IPS-18a (cell line): ENCODE measurements around the gene FRY.

Source experiments
- H3K27ac ChIP-seq: one replicate; pipeline ENCODE4 v1.5.1; 2013; ENCODE audit warnings: low read length
- H3K27me3 ChIP-seq: one replicate; pipeline ENCODE4 v1.6.1; 2013; ENCODE audit warnings: mild to moderate bottlenecking, low read length; ENCODE audit not compliant: control insufficient read depth, insufficient read depth
- H3K36me3 ChIP-seq: one replicate; pipeline ENCODE4 v1.6.1; 2013; ENCODE audit warnings: low read depth, low read length; ENCODE audit not compliant: control insufficient read depth
- H3K4me1 ChIP-seq: one replicate; pipeline ENCODE4 v1.6.1; 2013; ENCODE audit warnings: low read depth, low read length; ENCODE audit not compliant: control insufficient read depth
- H3K4me3 ChIP-seq: one replicate; pipeline ENCODE4 v1.5.1; 2013; ENCODE audit warnings: low read length
- H3K9ac ChIP-seq: one replicate; pipeline ENCODE4 v1.6.1; 2013; ENCODE audit warnings: mild to moderate bottlenecking, low read length, moderate library complexity
- H3K9me3 ChIP-seq: one replicate; pipeline ENCODE4 v1.6.1; 2013; ENCODE audit warnings: low read depth, low read length; ENCODE audit not compliant: control insufficient read depth

The FRY gene

DNA sequence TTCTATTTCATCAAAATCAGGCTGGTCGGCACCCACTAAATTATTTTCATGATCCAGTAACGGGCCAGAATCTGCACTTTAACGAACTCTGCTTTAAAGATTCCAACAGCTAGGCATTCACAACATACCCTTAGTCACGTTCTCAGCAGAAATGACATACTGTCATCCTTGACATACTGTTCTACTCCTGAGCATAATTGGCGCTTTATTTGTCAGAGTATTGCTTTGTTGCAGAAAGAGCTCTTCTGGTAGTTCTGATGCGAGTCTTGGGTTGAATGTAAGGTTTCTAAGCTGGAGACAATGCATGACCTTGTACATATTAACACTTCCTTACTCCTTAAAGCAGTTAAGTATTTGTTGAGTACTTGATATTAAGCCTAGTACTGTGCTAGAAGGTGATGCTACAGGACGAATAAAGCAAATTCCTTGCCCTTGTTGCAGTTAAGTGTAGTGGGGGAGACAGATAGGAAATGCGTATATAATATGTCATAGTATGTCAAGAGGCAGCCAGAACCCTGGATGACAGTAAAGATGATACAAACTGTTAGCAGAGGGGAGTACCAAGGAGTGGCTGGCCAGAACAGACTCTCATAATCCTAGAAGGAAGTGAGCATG lies 32.2 kb downstream of the FRY start:
- H3K27ac ChIP-seq: no peak overlapping the region
- peaks cover 8% of the 10 kb centered on the region for H3K4me1 ChIP-seq
- no peaks in the 10 kb centered on the region for H3K9me3 ChIP-seq
- no peaks in the 10 kb centered on the region for H3K27me3 ChIP-seq
- no peak overlapping the region for H3K9ac ChIP-seq
- H3K36me3 ChIP-seq: no peaks in the 10 kb centered on the region
- no peak overlapping the region for H3K4me3 ChIP-seq

DNA sequence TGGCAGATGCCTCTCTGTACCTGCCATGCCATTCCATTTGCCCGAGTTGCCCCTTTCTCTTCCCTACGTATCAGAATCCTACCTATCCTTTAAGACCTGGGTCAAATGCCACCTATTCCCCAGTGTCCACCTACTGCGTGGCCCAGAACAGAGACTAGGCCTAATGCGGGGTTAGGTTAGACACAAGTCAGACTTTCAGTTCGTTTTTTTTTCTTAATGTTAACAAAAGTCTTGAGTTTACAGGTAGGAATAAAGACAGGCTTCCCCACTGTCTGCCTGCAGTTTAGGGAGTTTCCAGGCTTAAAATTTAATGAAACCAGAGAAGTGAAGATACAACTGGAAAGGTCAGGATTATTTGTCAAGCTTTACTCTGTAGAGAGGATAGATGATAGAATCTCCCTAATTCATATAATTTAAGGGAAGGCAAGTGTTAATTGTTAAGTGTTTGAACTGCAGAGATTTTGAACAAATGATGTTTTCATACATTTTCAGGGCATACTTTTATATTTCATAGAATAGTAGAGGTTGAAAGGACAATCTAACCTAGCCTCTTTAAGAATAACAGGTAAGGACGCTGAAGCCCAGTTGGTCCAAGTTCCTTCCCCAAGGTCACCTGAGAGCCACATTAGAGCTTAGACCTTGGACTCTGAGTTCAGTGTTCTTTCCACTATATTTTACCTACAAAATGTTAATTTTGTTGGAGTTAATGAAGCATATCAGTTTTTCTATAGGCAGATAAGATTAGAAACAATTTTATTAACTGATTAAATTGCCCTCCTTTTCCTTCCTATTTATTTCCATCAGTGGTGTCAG lies 35.8 kb downstream of the FRY start:
- H3K27me3 ChIP-seq: no peaks in the 10 kb centered on the region
- no peak overlapping the region for H3K27ac ChIP-seq
- H3K9me3 ChIP-seq: no peaks in the 10 kb centered on the region
- no peak overlapping the region for H3K9ac ChIP-seq
- H3K4me3 ChIP-seq: no peak overlapping the region
- no peaks in the 10 kb centered on the region for H3K36me3 ChIP-seq
- peaks cover 3% of the 10 kb centered on the region for H3K4me1 ChIP-seq

GRCh38 chr13:32068255-32068654 lies 36.7 kb downstream of the FRY start:
- no peak overlapping the region for H3K4me3 ChIP-seq
- no peaks in the 10 kb centered on the region for H3K27me3 ChIP-seq
- no peak overlapping the region for H3K9ac ChIP-seq
- H3K36me3 ChIP-seq: no peaks in the 10 kb centered on the region
- H3K9me3 ChIP-seq: no peaks in the 10 kb centered on the region
- H3K4me1 ChIP-seq: peaks cover 2% of the 10 kb centered on the region
- no peak overlapping the region for H3K27ac ChIP-seq

- H3K4me1 ChIP-seq: peaks cover 7% of the 10 kb centered on the region
- H3K36me3 ChIP-seq: no peaks in the 10 kb centered on the region
- no peak overlapping the region for H3K9ac ChIP-seq
- H3K27ac ChIP-seq: no peak overlapping the region
- H3K27me3 ChIP-seq: no peaks in the 10 kb centered on the region
- H3K4me3 ChIP-seq: no peak overlapping the region
- H3K9me3 ChIP-seq: no peaks in the 10 kb centered on the region
These were observed 41.7 kb downstream of the FRY start for GRCh38 chr13:32073180-32073864.

DNA sequence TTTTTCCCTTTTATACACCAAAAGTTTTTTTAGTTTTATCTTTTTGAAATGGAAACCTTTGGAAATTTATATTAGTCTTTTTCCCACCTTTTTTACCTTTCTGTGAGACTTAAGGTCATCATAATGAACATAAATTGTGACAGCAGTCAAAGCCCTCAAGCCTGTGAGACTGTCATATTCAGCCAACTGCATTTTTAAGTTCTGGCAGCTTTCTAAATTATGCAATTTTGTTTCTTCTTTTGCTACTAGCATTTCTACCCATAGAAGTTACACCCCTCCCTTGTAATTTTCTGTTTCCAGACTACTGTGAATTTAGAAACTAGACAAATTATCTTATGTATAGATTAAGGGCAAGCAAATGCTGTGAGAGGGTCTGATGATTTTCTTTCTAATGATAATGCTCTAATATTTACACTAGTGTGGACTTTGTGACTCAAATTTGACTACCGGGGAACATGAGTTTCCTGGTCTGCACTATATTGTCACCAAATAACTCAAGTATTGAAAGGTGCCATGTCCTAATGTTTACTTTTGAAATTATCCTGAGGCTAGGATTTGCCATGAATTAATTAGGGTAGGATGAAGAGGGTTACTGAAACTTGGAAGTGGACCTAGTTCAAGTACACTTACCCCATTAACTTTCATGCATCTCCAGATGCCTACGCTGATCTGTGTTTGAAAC lies 43.7 kb downstream of the FRY start:
- Histone ChIP-seq H3K9me3 (no peaks in the 10 kb centered on the region), H3K36me3 (no peaks in the 10 kb centered on the region), H3K27ac (no peak overlapping the region), H3K9ac (no peak overlapping the region), H3K4me1 (peaks cover 7% of the 10 kb centered on the region), H3K4me3 (no peak overlapping the region), H3K27me3 (no peaks in the 10 kb centered on the region)

GRCh38 chr13:32079587-32079986 lies 48.0 kb downstream of the FRY start:
- H3K9me3 ChIP-seq: no peaks in the 10 kb centered on the region
- H3K4me1 ChIP-seq: peaks cover 14% of the 10 kb centered on the region
- no peak overlapping the region for H3K4me3 ChIP-seq
- no peaks in the 10 kb centered on the region for H3K27me3 ChIP-seq
- H3K36me3 ChIP-seq: no peaks in the 10 kb centered on the region
- H3K27ac ChIP-seq: no peak overlapping the region
- H3K9ac ChIP-seq: no peak overlapping the region

DNA sequence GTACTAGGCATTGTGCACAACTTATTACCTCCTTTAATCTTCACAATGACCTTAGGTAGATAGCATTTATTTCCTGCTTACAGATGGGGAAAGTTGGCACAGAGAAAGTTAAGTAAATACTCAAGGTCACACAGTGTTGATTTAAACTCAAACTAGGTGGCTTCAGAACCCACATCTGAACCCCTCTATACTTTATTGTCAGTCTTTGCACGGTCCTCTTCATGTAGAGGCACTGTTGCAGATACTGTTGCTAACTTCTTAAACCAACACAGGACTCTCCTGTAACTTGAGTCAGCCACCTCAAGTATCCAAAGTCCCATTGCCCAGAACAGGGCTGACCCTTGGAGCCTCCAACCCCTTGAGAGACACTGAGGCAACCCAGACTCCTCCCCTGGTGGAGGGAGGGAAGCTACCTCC lies 48.8 kb downstream of the FRY start:
- H3K4me3 ChIP-seq: no peak overlapping the region
- H3K9me3 ChIP-seq: no peaks in the 10 kb centered on the region
- H3K36me3 ChIP-seq: no peaks in the 10 kb centered on the region
- peaks cover 14% of the 10 kb centered on the region for H3K4me1 ChIP-seq
- H3K27me3 ChIP-seq: no peaks in the 10 kb centered on the region
- H3K27ac ChIP-seq: no peak overlapping the region
- H3K9ac ChIP-seq: no peak overlapping the region

GRCh38 chr13:32081591-32081990 lies 50.0 kb downstream of the FRY start:
- Histone ChIP-seq H3K27ac (no peak overlapping the region), H3K9ac (no peak overlapping the region), H3K27me3 (no peaks in the 10 kb centered on the region), H3K4me3 (no peak overlapping the region), H3K36me3 (no peaks in the 10 kb centered on the region), H3K9me3 (no peaks in the 10 kb centered on the region), H3K4me1 (peaks cover 14% of the 10 kb centered on the region)

DNA sequence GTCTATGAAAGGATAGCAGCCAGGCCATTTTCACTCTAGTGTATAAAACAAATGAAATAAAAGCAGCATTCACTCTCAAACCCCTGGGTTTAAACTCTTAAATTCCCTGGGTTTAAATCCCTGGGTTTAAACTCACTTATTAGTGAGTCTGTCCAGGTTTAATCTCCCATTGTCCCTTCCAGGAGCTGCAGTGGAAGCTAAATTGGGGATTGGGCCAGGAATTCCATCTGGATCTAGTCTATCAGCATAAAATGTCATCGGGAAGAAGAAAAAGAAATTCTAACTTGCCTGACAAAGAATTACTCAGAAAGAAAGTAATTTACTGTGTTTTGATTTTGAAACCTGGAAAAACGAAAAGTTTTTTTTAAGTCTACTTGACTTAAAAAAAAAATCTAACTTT lies 54.8 kb downstream of the FRY start:
- H3K9ac ChIP-seq: no peak overlapping the region
- peaks cover 7% of the 10 kb centered on the region for H3K4me1 ChIP-seq
- no peaks in the 10 kb centered on the region for H3K27me3 ChIP-seq
- H3K9me3 ChIP-seq: no peaks in the 10 kb centered on the region
- no peak overlapping the region for H3K4me3 ChIP-seq
- H3K27ac ChIP-seq: no peak overlapping the region
- no peaks in the 10 kb centered on the region for H3K36me3 ChIP-seq

GRCh38 chr13:32086791-32087441 lies 55.3 kb downstream of the FRY start:
- Histone ChIP-seq H3K4me3 (no peak overlapping the region), H3K9ac (no peak overlapping the region), H3K27me3 (no peaks in the 10 kb centered on the region), H3K4me1 (peaks cover 7% of the 10 kb centered on the region), H3K36me3 (no peaks in the 10 kb centered on the region), H3K9me3 (no peaks in the 10 kb centered on the region), H3K27ac (no peak overlapping the region)
